Muscle layer of colon (tissue), 2 donors: Measurements from ENCODE around the gene MKX.
"Not testable (repeated sequence)": the region's sequence is repeated elsewhere in the genome, so short reads cannot be mapped to it uniquely, and the experiment has no call there.

Experiments used
- H3K27ac ChIP-seq: one replicate; pipeline ENCODE4 v1.7.0; 2013; ENCODE audit warnings: low read depth, mild to moderate bottlenecking, low read length, moderate library complexity
- H3K27me3 ChIP-seq, 2 donors: one replicate each; pipeline ENCODE4 v1.7.0; 2013; ENCODE audit warnings: low read length in 2 of 2, mild to moderate bottlenecking in 2 of 2; ENCODE audit not compliant: insufficient read depth in 2 of 2, control insufficient read depth in 1 of 2
- H3K36me3 ChIP-seq: one replicate; pipeline ENCODE4 v1.7.0; 2013; ENCODE audit warnings: mild to moderate bottlenecking, low read length; ENCODE audit not compliant: insufficient read depth
- H3K4me1 ChIP-seq: one replicate; pipeline ENCODE4 v1.7.0; 2013; ENCODE audit warnings: mild to moderate bottlenecking, low read length; ENCODE audit not compliant: insufficient read depth
- H3K4me3 ChIP-seq, 2 donors: one replicate each; pipeline ENCODE4 v1.7.0; 2013; ENCODE audit warnings: low read length in 2 of 2, low read depth in 1 of 2, mild to moderate bottlenecking in 1 of 2, moderate library complexity in 1 of 2
- H3K9ac ChIP-seq: one replicate; pipeline ENCODE4 v1.7.0; 2013; ENCODE audit warnings: low read length
- H3K9me3 ChIP-seq: one replicate; pipeline ENCODE4 v1.7.0; 2013; ENCODE audit warnings: mild to moderate bottlenecking, low read length
- donor health status: abdominal sarcoma.
- donor health status: Adenocarcinoma of cecum.

The MKX gene

DNA sequence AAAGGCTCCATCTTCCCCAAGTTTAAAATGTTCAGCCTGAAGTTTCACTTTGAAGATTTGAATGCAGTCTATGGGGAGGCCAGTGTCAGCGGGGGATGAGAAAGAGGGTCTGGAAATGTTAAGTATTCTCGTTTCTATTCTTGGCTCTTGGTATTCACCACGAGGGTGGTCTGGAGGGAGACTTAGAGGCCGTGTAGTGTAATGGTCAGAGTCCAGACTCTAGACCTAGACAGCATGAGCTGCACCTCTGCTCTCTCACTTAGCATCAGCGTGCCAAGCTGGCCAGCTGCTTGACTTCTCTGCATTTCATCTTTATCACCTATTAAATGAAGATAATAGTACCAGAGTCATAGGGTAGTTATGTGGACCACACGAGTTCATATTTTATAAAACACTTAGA lies 57.9 kb downstream of the MKX start:
- Histone ChIP-seq H3K4me3 (no peak overlapping the region), H3K27ac (no peak overlapping the region), H3K27me3 (no peaks in the 10 kb centered on the region), H3K4me1 (peaks cover 5% of the 10 kb centered on the region), H3K9me3 (no peaks in the 10 kb centered on the region), H3K36me3 (no peaks in the 10 kb centered on the region), H3K9ac (no peak overlapping the region)

DNA sequence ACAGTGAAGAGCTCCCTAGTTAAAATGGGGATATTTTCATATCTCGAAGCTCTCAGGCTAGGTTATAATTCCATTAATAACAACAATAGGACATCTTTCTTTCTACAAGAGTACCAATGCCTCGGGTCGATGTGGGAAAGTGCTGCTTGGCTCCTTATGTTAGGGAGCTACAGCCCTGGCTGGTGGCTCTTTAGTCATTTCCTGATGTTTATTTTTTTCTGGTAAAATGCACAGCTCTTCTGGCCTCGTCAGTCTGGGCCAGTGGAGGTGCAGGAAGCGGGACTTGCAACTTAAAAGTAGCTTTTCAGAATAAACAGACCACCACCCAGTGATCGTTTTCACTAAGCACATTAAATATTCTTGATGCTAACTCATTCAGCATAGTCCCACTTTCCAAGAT lies 58.3 kb downstream of the MKX start:
- Histone ChIP-seq H3K27me3 (no peaks in the 10 kb centered on the region), H3K4me3 (no peak overlapping the region)

DNA sequence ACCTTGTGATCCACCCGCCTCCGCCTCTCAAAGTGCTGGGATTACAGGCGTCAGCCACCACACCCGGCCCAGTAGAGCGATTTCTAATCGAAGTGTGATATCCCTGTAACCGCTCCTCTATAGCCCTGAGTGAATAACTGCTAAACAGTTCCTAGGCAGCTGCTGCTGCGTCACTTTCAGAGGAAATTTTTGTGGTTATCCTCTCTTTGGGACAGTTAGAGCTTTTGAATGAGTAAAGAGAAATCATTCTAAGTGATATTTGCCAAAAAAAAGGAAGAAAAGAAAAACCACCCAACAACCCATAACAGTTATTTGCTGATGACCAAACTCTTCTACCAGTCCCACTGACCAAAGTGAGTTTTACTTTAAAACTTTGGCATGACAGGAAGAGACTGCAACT lies 59.9 kb downstream of the MKX start:
- H3K4me1 ChIP-seq: peaks cover 2% of the 10 kb centered on the region
- no peak overlapping the region for H3K27ac ChIP-seq
- no peaks in the 10 kb centered on the region for H3K27me3 ChIP-seq
- no peaks in the 10 kb centered on the region for H3K9me3 ChIP-seq
- H3K4me3 ChIP-seq: no peak overlapping the region
- no peaks in the 10 kb centered on the region for H3K36me3 ChIP-seq
- H3K9ac ChIP-seq: no peak overlapping the region

More for the DNA sequence above, 58.3 kb downstream of the MKX start:
- H3K27ac ChIP-seq: no peak overlapping the region
- no peak overlapping the region for H3K9ac ChIP-seq
- H3K4me1 ChIP-seq: peaks cover under 1% of the 10 kb centered on the region
- H3K36me3 ChIP-seq: no peaks in the 10 kb centered on the region
- no peaks in the 10 kb centered on the region for H3K9me3 ChIP-seq

DNA sequence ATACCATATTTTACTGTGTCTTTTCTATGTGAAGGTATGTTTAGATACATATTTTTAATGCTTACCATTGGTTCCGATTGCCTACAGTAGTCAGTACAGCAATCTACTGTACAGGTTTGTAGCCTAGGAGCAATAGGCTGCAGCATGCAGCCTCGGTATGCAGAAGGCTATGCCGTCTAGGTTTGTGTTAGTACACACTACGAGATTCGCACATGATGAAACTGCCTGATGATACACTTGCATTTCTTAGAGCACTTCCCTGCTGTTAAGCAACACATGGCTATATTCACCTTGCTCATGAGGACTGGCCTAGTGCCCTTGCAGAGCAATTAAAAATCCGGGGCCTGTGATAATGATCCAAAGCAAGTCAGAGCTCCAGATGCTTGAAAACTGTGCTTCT lies 62.4 kb downstream of the MKX start:
- no peak overlapping the region for H3K4me3 ChIP-seq
- H3K9ac ChIP-seq: no peak overlapping the region
- H3K36me3 ChIP-seq: no peaks in the 10 kb centered on the region
- no peaks in the 10 kb centered on the region for H3K9me3 ChIP-seq
- H3K27me3 ChIP-seq: no peaks in the 10 kb centered on the region
- peaks cover 22% of the 10 kb centered on the region for H3K4me1 ChIP-seq
- H3K27ac ChIP-seq: no peak overlapping the region

DNA sequence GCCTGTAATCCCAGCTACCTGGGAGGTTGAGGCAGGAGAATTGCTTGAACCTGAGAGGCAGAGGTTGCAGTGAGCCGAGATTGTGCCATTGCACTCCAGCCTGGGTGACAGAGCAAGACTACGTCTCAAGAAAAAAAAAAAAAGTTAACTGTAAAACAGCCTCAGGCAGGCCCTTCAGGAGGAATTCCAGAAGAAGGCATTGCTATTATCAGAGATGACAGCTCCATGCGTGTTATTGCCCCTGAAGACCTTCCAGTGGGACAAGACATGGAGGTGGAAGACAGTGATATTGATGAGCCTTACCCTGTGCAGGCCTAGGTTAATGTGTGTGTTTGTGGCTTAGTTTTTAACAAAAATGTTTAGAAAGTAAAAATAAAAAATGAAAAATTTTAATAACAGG lies 63.8 kb downstream of the MKX start:
- H3K4me3 ChIP-seq, H3K27me3 ChIP-seq, H3K9me3 ChIP-seq, H3K27ac ChIP-seq, H3K36me3 ChIP-seq, H3K9ac ChIP-seq: not testable (repeated sequence)
- peaks cover 25% of the 10 kb centered on the region for H3K4me1 ChIP-seq

DNA sequence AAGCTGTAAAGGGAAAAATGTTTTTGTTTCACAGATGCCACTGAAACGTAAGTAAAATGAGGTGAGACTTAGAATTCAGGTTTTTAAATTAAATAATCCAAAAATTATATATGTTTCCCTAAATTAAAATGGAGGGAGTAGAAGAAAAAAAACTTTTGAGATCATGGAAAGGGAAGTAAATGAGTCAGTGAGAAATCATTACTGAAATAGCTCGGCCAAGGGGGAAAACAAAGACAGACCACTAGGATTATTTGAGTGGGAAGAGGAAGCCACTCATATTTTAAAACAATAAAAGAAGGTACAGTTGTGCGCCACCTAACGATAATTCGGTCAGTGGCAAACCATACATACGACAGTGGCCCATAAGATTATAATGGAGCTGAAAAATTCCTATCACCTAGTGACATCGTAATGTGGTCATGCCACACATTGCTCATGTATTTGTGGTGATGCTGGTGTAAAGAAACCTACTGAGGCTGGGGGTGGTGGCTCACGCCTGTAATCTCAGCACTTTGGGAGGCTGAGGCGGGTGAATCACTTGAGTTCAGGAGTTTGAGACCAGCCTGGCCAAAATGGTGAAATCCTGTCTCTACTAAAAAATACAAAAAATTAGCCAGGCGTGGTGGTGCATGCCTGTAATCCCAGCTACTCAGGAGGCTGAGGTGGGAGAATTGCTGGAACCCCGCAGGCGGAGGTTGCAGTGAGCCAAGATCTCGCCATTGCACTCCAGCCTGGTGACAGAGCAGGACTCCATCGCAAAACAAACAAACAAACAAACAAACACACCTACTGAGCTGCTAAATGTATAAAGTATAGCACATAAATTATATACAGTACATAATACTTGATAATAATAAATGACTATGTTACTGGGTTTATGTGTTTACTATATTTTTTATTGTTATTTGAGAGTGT lies 64.7 kb downstream of the MKX start:
- H3K4me1 ChIP-seq: peaks cover 25% of the 10 kb centered on the region
- H3K9me3 ChIP-seq: no peaks in the 10 kb centered on the region
- H3K27ac ChIP-seq: no peak overlapping the region
- H3K4me3 ChIP-seq: no peak overlapping the region
- no peaks in the 10 kb centered on the region for H3K36me3 ChIP-seq
- H3K27me3 ChIP-seq: no peaks in the 10 kb centered on the region
- no peak overlapping the region for H3K9ac ChIP-seq

DNA sequence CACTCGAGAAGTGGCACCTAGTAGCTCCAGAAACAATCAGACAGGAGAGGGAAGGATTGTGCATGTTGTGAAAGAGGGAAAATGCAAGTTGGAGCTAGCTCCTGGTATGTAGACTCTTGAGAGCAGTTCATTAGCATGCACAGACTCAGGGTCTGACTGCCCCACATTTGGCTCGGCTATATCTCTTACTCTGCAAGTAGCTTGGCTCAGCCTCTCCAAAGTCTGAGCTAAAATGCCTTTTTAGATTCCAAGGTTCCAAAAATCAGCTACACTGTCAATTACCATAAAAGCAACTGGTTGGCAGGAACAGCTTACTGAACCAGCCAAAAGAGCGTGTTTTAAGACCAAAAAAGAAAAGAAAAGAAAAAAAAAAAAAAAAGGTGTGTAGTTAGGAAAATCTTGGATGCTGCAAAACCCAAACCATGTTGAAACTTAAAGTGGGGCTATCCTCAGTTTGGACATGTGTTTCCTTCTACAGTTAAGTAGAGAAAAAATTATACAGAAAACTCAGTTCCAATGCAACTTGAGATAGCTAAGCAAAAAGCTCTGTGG lies 65.5 kb downstream of the MKX start:
- no peak overlapping the region for H3K4me3 ChIP-seq

DNA sequence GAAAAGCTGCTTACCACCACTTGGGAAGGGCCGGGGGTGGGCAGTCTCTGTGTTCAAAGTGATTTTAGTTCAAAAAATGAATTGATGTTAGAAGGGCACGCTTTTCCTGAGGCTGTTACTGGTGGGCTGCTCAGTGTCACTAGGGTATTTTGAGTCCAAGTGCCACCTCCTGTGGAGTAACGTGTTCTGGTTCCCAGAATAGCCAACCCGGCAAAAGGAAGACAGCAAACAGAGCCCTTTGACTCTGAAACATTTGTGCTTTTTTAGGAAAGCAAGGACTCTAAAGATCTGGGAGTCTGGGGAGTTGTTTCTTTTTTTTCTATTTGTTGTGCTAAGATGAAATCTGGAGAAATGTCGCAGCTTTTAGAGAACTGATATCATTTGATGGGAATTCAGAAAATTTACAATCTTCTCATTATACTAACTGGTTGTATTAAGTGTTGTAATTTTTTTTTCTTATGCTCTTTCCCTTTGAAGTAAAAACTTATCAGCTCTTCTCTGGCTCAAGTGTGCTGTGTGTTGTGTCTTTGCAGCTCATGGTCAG lies 66.2 kb downstream of the MKX start:
- Histone ChIP-seq H3K27ac (no peak overlapping the region), H3K9ac (no peak overlapping the region), H3K4me3 (no peak overlapping the region), H3K36me3 (no peaks in the 10 kb centered on the region), H3K4me1 (peaks cover 25% of the 10 kb centered on the region), H3K27me3 (no peaks in the 10 kb centered on the region), H3K9me3 (no peaks in the 10 kb centered on the region)

More for the DNA sequence above, 65.5 kb downstream of the MKX start:
- peaks cover 25% of the 10 kb centered on the region for H3K4me1 ChIP-seq
- no peak overlapping the region for H3K9ac ChIP-seq
- H3K27me3 ChIP-seq: no peaks in the 10 kb centered on the region
- no peaks in the 10 kb centered on the region for H3K36me3 ChIP-seq
- no peak overlapping the region for H3K27ac ChIP-seq
- no peaks in the 10 kb centered on the region for H3K9me3 ChIP-seq

DNA sequence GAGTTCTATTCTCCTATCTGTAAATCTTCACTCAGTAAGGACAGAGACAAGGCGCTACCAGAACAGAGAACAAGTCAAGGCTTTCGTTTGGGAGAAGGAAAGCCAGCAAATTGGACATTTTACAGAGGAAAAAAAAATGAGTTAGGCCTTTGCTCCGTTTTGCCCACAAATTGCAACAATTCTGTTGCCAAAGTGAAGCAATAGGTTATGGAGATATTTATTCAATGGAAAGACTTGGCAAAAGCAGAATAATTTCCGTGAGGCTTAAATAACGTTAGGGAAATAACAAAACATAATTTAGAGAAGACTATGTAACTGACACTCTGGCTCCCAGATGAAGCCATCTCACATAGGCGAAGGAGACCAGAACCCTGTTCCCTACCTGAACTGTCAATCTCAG lies 67.5 kb downstream of the MKX start:
- no peaks in the 10 kb centered on the region for H3K9me3 ChIP-seq
- H3K4me3 ChIP-seq: no peak overlapping the region
- H3K27ac ChIP-seq: no peak overlapping the region
- H3K36me3 ChIP-seq: no peaks in the 10 kb centered on the region
- H3K27me3 ChIP-seq: no peaks in the 10 kb centered on the region
- H3K9ac ChIP-seq: no peak overlapping the region
- H3K4me1 ChIP-seq: peaks cover 25% of the 10 kb centered on the region

DNA sequence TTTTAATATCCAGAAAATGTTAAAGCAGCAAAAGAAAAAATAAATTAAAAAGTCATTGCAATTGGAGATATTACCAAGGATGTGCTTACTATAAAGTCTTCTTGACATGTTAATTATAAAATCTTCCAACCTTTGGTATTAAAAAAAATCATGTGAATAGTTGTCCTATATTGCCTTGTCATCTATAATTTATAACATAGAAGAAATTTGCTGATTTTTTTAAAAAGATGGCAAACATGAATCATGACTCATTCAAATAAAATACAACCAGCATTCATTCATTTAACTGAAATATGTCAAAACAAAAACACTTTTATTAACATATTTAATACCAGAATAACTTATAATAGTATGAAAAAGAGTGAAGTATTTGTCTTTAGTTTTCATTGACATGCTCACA lies 72.6 kb downstream of the MKX start:
- H3K27me3 ChIP-seq: no peaks in the 10 kb centered on the region

DNA sequence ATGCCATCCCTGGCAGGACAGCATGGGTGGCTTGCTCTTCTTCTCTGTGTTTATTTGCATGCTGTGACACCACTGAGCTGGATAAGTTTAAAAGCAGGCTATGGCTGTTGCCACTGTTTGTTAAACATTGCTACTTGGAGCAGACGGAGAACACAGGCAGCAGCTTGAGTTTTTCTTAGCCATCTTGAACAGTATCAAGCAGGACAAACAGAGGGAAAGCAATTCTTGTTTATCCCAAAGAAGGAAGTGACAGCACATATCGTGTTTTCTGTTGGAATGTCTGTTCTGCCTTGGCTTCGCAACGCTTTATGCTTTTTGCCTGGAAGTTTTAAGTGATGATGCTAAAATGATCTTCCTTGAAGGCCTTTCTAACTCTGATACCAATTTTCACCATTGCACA lies 73.8 kb downstream of the MKX start:
- no peak overlapping the region for H3K27ac ChIP-seq
- H3K9ac ChIP-seq: no peak overlapping the region
- no peak overlapping the region for H3K4me3 ChIP-seq
- no peaks in the 10 kb centered on the region for H3K27me3 ChIP-seq
- H3K36me3 ChIP-seq: no peaks in the 10 kb centered on the region
- no peaks in the 10 kb centered on the region for H3K9me3 ChIP-seq
- H3K4me1 ChIP-seq: no peaks in the 10 kb centered on the region

More for the DNA sequence above, 72.6 kb downstream of the MKX start:
- Histone ChIP-seq H3K36me3 (no peaks in the 10 kb centered on the region), H3K9me3 (no peaks in the 10 kb centered on the region), H3K4me3 (no peak overlapping the region), H3K4me1 (peaks cover 2% of the 10 kb centered on the region), H3K9ac (no peak overlapping the region), H3K27ac (no peak overlapping the region)
